ENCODE measurements around the gene PNLDC1.
"Not testable (repeated sequence)": the region's sequence is repeated elsewhere in the genome, so short reads cannot be mapped to it uniquely, and the experiment has no call there.

The PNLDC1 gene

GRCh38 chr6:159819932-159820640, 20.0 kb downstream of the PNLDC1 start:
- peak; percentile 63 for DNase-seq

- no peak for DNase-seq
Measured at GRCh38 chr6:159821122-159821521, 21.0 kb downstream of the PNLDC1 start.

GRCh38 chr6:159821726-159822125, 21.6 kb downstream of the PNLDC1 start:
- no peak for DNase-seq

GRCh38 chr6:159823953-159824352, 23.9 kb downstream of the PNLDC1 start:
- no peak for DNase-seq

- DNase-seq, result not testable (repeated sequence)
Measured at GRCh38 chr6:159824690-159825089, 24.6 kb downstream of the PNLDC1 start.

- DNase-seq, result no peak
Measured at GRCh38 chr6:159826004-159826403, 25.9 kb downstream of the PNLDC1 start.

GRCh38 chr6:159826968-159827647, 27.0 kb downstream of the PNLDC1 start:
- no peak for DNase-seq

- no peak for DNase-seq
Measured at GRCh38 chr6:159828074-159828473, 28.0 kb downstream of the PNLDC1 start.

- DNase-seq, result no peak
Measured at GRCh38 chr6:159829526-159829925, 29.4 kb downstream of the PNLDC1 start.

GRCh38 chr6:159830501-159831372, 30.7 kb downstream of the PNLDC1 start:
- no peak for DNase-seq

- DNase-seq, result no peak
Measured at GRCh38 chr6:159831373-159831679, 31.2 kb downstream of the PNLDC1 start.

- DNase-seq, result peak; percentile 12
Measured at GRCh38 chr6:159832946-159833345, 32.9 kb downstream of the PNLDC1 start.

GRCh38 chr6:159833556-159833955, 33.5 kb downstream of the PNLDC1 start:
- no peak for DNase-seq

- peak; percentile 44 for DNase-seq
Measured at GRCh38 chr6:159833997-159834603, 34.0 kb downstream of the PNLDC1 start.

GRCh38 chr6:159836718-159837490, 36.8 kb downstream of the PNLDC1 start:
- no peak for DNase-seq

GRCh38 chr6:159837511-159837910, 37.4 kb downstream of the PNLDC1 start:
- DNase-seq, result no peak

GRCh38 chr6:159838020-159838744, 38.1 kb downstream of the PNLDC1 start:
- no peak for DNase-seq

- no peak for DNase-seq
Measured at GRCh38 chr6:159842035-159842434, 42.0 kb downstream of the PNLDC1 start.

- DNase-seq, result no peak
Measured at GRCh38 chr6:159844737-159845645, 44.9 kb downstream of the PNLDC1 start.

GRCh38 chr6:159848552-159848951, 48.5 kb downstream of the PNLDC1 start:
- DNase-seq, result not testable (repeated sequence)

- DNase-seq, result not testable (repeated sequence)
Measured at GRCh38 chr6:159849851-159850250, 49.8 kb downstream of the PNLDC1 start.
